Measurements from ENCODE around the gene ZNF853.
A peak's percentile ranks its signal among the peaks of the same experiment; 100 is the strongest.
"Not testable (repeated sequence)": the region's sequence is repeated elsewhere in the genome, so short reads cannot be mapped to it uniquely, and the experiment has no call there.

ZNF853 gene

DNA sequence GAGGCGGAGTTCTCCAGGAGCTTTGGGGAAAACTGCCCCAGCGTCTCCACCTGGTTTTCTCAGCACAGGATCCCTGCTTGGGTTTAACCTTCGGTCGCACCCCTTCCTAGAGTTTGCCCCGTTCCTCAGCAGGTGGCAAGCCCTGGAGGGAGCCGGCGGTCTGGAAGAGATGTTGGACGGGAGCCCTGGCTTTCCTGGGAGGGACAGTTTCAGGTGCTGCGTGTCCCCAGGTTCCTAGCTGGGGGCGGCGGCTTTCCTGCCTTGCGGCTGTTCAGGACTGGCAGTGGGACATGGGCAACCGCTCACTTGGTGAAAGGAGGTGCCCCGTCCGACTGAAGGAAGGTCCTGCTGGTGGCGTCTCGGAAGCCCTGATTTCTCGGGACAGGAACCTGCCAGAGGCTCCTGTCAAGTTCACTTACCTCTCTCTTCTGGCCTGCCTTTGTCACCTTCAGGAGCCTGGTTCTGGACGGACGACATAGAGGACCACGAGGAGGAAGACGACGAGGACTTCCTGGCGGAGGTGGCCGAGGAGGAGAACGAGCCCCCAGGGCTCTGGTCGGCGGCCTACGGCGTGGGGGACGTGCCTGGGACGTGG lies 36.5 kb downstream of the ZNF853 start:
- DNase-seq (ENCODE audit: low spot score): no peak
- FAIRE-seq: peak; percentile 35

GRCh38 chr7:6652446-6653011 lies 37.1 kb downstream of the ZNF853 start:
- no peak for FAIRE-seq
- DNase-seq (ENCODE audit: low spot score): no peak

GRCh38 chr7:6653071-6654003 lies 37.9 kb downstream of the ZNF853 start:
- FAIRE-seq: peak; percentile 82
- DNase-seq (ENCODE audit: low spot score): no peak

DNA sequence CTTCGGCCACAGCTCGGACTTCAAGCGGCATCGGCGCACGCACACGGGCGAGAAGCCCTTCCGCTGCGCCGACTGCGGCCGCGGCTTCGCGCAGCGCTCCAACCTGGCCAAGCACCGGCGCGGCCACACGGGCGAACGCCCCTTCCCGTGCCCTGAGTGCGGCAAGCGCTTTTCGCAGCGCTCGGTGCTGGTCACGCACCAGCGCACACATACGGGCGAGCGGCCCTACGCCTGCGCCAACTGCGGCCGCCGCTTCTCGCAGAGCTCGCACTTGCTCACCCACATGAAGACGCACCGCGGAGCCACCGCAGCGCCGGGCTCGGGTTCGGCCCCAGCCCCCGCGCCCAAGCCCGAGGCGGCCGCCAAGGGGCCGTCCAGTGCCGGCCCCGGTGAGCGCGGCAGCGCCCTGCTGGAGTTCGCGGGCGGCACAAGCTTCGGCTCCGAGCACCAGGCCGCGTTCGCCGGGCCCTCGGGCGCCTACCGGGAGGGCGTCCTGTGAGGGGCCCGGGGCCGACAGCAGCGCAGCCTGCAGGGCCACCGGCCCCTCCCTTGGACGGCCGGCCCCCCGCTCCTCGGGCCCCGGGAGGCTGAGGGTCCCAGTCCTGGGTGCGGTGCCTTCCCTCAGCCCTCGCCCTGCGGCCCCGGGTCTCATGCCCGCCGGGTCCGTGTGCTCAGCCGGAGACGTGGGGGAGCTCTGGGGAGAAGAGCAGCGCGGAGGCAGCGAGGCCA lies 38.9 kb downstream of the ZNF853 start:
- DNase-seq (ENCODE audit: low spot score): no peak
- FAIRE-seq: no peak

DNA sequence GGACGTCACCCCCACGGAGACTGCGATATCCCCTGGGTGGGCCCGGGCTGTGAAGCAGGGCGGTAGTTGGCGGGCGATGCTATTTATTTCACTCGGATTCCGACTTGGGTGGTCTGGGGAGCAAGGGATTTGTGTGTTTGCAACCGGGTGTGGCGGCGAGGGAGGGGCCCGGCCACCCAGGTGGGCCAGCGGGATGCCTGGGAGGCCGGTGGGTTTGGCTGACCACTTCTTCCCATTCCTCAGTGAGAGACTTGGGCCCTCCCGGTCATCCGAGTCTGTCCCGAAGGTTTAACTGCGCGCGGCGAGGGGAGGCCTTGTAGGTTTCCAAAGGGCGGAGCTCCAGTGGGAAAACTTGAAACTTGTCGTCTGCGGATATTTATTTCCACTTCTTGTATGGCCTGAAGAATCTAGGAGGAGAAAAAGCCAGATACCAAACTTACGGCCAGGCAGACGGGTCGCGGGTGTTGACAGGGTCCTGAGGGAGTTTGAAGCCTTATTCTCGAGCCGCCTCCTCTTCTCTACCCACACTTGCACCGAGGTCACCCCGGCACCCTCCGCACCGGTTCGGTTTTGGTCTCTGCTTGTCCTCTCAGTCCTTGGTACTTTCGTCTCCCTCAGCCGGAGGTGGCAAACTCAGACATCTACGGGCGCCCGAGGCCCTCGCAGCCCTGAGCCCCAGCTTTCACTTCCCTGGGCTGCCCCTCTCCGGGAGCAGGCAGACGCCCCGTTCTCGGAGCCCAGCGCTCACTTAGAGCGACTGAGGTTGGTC lies 39.6 kb downstream of the ZNF853 start:
- no peak for DNase-seq (ENCODE audit: low spot score)
- no peak for FAIRE-seq

DNA sequence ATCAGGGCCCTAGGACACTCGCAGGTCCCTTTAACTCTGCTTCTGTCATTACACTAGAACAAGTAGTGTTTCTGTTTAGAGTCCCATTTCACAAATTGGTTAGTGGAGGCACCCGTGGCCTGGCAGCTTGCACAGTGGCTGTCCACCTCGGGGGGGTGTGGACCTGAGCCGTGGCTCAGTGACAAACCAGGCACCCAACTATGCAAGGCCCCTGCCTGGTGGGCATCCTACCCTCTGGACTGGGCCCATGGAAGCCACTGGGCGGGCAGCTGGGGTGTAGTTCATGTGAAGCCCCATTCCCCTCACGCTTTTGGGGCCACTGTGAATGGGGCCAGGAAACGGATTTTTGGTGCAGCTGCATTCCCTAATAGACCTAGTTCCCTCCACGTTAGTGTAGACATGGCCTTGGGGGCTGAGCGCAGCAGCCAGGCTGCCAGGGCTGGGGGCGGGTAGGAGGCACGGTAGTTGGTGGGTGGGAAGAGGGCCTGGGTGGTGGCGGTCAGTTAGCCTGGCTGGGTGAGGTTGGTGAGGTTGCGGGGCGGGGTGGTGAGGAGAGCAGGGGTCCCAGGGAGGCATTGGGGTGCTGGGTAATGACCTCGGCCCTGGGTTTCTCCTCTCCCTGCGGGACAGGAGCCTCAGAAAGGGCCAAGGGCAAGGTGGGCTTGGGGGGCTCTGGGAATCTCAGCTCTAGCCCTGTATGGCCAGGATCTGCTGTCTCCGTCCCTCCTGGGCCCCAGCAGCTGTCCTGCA lies 40.4 kb downstream of the ZNF853 start:
- FAIRE-seq: peak; percentile 27
- DNase-seq (ENCODE audit: low spot score): no peak

DNA sequence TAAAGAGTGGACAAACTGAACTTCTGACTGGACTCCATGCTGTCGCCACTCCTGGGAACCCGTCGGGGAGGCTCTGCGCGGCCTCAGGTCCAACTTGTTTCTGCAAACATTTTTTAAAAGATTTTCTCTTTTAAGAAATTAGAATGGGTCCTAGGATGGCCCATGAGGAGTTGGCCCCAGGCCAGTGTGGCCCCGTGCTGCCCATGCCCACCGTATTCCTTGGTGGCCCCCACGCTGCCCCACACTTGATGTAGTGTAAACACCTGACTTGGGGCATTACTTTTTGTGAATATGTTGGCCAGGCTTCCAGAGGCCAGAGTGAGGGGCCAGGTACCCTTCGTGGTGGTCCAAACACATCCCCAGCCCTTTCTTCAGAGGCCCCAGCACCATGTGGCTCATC lies 41.0 kb downstream of the ZNF853 start:
- FAIRE-seq (peak; percentile 74), DNase-seq (ENCODE audit: low spot score) (no peak)

DNA sequence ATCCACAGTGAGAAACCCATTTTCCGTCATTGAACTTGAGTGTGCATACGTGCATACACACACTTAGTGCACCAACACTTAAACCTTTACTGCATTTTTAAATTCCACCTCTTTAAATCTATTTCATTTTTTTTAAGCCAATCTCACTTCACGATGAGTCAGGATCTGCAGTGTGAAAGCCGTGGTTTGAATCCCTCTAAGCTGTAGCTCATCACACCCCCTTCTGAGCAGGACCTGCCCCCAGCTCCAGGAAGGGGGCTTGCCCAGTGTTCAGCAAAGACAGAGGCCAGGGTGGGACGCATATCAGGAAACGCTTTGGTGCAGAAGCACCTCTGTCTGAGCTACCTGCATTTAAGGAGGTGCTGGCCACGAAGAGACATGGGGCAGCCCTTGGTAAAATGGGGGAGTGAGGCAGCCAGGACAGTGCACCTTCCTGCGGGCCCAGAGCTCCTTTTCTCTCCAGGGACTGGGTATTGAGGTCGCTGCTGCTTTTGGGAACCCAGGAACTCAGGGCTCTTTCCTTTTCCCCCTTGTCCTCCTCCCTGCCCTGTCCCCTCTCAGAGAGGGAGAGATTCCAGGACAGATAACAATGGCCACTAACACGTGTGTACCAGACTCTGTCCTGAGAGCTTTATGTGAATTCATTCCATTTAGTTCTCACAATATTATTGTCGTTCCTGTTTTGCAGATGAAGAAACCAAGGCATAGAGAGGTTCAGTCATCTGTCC lies 43.4 kb downstream of the ZNF853 start:
- no peak for DNase-seq (ENCODE audit: low spot score)
- FAIRE-seq: no peak

DNA sequence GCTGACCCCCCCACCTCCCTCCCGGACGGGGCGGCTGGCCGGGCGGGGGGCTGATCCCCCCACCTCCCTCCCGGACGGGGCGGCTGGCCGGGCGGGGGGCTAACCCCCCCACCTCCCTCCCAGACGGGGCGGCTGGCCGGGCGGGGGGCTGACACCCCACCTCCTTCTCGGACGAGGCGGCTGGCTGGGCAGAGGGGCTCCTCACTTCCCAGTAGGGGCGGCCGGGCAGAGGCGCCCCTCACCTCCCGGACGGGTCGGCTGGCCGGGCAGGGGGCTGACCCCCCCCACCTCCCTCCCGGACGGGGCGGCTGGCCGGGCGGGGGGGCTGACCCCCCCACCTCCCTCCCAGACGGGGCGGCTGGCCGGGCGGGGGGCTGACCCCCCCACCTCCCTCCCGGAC lies 55.4 kb downstream of the ZNF853 start:
- DNase-seq (ENCODE audit: low spot score); FAIRE-seq: not testable (repeated sequence)

All from urothelium cell line (cell line).